ENCODE results near the gene SNTG2.
"Not testable (repeated sequence)": the region's sequence is repeated elsewhere in the genome, so short reads cannot be mapped to it uniquely, and the experiment has no call there.

The SNTG2 gene

DNA sequence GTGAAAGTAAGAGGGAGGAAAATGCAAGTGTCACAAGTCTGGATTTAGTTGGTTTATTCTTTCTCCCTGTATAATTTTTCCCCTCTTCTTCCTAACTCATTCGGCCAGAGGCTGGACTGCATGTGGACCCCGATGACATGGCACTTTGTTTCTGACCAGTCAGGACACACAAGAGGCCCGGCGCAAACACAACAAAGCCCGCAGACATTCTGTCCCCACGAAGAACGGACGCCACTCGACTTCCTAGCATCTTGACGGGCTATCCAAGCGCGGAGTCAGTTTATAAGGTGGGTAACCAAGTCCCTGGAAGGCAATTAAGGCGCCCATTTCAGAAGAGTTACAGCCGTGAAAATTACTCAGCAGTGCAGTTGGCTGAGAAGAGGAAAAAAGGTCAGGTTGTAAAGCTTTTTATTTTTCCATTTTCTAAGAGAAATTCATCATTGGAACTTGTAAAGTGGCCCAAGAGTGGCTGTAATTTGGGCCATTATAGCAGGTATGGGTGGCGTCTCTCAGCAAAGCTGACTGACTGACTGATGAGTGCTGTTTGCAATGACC is 462.6 kb downstream of the SNTG2 start, which contains the start of gene TPO:
Gene TPO (plus strand): TSS at position 308 of the 555 bp plus-strand sequence. CDS start 946 bp downstream, outside the sequence.
- ATAC-seq, result no peak
- TF ChIP-seq, protein P1, sequence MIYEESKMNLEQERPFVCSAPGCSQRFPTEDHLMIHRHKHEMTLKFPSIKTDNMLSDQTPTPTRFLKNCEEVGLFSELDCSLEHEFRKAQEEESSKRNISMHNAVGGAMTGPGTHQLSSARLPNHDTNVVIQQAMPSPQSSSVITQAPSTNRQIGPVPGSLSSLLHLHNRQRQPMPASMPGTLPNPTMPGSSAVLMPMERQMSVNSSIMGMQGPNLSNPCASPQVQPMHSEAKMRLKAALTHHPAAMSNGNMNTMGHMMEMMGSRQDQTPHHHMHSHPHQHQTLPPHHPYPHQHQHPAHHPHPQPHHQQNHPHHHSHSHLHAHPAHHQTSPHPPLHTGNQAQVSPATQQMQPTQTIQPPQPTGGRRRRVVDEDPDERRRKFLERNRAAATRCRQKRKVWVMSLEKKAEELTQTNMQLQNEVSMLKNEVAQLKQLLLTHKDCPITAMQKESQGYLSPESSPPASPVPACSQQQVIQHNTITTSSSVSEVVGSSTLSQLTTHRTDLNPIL (CRISPR knock-in tag; IDR thresholded peaks at IDR 0.05; ENCODE audit: low read depth), result no peak
- no peak for TF ChIP-seq ZNF70 (CRISPR knock-in tag; IDR thresholded peaks at IDR 0.05)
- TF ChIP-seq ESRRG (CRISPR knock-in tag; IDR thresholded peaks at IDR 0.05), result no peak
- no peak for TF ChIP-seq SNAI2 (CRISPR knock-in tag; IDR thresholded peaks at IDR 0.05)
- TF ChIP-seq RARB (CRISPR knock-in tag; IDR thresholded peaks at IDR 0.05), result no peak
- TF ChIP-seq ZFP3 (CRISPR knock-in tag; IDR thresholded peaks at IDR 0.05), result no peak
- TF ChIP-seq ZNF565 (CRISPR knock-in tag; conservative IDR thresholded peaks at IDR 0.05; ENCODE audit: low read depth), result no peak
- TF ChIP-seq ISL1 (CRISPR knock-in tag; IDR thresholded peaks at IDR 0.05), result no peak
- TF ChIP-seq, protein P2, sequence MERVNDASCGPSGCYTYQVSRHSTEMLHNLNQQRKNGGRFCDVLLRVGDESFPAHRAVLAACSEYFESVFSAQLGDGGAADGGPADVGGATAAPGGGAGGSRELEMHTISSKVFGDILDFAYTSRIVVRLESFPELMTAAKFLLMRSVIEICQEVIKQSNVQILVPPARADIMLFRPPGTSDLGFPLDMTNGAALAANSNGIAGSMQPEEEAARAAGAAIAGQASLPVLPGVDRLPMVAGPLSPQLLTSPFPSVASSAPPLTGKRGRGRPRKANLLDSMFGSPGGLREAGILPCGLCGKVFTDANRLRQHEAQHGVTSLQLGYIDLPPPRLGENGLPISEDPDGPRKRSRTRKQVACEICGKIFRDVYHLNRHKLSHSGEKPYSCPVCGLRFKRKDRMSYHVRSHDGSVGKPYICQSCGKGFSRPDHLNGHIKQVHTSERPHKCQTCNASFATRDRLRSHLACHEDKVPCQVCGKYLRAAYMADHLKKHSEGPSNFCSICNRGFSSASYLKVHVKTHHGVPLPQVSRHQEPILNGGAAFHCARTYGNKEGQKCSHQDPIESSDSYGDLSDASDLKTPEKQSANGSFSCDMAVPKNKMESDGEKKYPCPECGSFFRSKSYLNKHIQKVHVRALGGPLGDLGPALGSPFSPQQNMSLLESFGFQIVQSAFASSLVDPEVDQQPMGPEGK (CRISPR knock-in tag; IDR thresholded peaks at IDR 0.05; ENCODE audit: borderline replicate concordance), result no peak
- TF ChIP-seq, protein P3, sequence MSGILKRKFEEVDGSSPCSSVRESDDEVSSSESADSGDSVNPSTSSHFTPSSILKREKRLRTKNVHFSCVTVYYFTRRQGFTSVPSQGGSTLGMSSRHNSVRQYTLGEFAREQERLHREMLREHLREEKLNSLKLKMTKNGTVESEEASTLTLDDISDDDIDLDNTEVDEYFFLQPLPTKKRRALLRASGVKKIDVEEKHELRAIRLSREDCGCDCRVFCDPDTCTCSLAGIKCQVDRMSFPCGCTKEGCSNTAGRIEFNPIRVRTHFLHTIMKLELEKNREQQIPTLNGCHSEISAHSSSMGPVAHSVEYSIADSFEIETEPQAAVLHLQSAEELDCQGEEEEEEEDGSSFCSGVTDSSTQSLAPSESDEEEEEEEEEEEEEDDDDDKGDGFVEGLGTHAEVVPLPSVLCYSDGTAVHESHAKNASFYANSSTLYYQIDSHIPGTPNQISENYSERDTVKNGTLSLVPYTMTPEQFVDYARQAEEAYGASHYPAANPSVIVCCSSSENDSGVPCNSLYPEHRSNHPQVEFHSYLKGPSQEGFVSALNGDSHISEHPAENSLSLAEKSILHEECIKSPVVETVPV (CRISPR knock-in tag; IDR thresholded peaks at IDR 0.05), result no peak

DNA sequence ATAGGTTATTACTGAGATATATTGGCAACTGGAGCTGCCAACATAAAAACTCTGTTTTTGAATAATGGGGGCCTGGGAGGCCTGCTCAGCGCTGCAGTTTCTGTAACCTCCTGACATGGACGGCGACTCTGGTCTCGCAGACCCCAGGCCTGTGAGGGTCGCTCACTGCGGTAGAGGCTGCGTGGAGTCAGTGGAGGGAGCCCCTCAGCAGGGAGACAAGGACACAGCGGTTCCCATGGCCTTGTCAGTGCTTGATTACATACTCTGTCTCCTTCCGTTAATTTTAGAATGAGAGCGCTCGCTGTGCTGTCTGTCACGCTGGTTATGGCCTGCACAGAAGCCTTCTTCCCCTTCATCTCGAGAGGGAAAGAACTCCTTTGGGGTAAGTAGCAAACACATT is 463.5 kb downstream of the SNTG2 start:
- TF ChIP-seq TOX (CRISPR knock-in tag; IDR thresholded peaks at IDR 0.05; ENCODE audit: borderline replicate concordance) (no peak), SNAI2 (CRISPR knock-in tag; IDR thresholded peaks at IDR 0.05) (no peak), ZFP30 (CRISPR knock-in tag; IDR thresholded peaks at IDR 0.05) (no peak), ESRRG (CRISPR knock-in tag; IDR thresholded peaks at IDR 0.05) (no peak), CSDC2 (CRISPR knock-in tag; IDR thresholded peaks at IDR 0.05) (no peak), TCF4 (CRISPR knock-in tag; IDR thresholded peaks at IDR 0.05; ENCODE audit: borderline replicate concordance) (no peak)
- ATAC-seq, result no peak

DNA sequence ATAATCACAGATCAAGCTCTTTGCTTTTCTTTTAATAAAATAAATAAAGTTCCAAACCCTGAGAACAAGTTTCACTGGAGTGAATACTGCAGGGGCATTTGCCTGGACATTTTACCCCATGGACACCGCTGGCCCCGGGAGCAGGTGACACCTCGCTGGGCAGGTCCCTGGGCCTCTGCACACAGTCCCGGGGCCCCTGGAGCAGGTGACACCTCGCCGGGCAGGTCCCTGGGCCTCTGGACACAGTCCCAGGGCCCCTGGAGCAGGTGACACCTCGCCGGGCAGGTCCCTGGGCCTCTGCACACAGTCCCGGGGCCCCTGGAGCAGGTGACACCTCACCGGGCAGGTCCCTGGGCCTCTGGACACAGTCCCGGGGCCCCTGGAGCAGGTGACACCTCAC is 464.3 kb downstream of the SNTG2 start:
- ATAC-seq, result not testable (repeated sequence)

DNA sequence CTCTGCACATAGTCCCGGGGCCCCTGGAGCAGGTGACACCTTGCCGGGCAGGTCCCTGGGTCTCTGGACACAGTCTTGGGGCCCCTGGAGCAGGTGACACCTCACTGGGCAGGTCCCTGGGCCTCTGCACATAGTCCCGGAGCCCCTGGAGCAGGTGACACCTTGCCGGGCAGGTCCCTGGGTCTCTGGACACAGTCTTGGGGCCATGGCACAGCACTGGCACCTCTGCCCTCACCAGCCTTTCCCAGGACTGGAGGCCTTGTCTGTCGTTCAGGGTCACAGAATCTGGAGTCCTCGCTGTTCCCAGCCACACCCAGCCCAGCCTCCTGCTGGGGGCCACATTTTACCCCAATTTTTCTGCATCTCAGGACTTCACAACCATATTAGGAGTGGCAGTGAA is 464.9 kb downstream of the SNTG2 start:
- ATAC-seq, result no peak
- TF ChIP-seq ZFP3 (CRISPR knock-in tag; IDR thresholded peaks at IDR 0.05) (no peak), ESRRG (CRISPR knock-in tag; IDR thresholded peaks at IDR 0.05) (no peak), ZFP30 (CRISPR knock-in tag; IDR thresholded peaks at IDR 0.05) (no peak), CSDC2 (CRISPR knock-in tag; IDR thresholded peaks at IDR 0.05) (no peak)
- TF ChIP-seq, protein P4, sequence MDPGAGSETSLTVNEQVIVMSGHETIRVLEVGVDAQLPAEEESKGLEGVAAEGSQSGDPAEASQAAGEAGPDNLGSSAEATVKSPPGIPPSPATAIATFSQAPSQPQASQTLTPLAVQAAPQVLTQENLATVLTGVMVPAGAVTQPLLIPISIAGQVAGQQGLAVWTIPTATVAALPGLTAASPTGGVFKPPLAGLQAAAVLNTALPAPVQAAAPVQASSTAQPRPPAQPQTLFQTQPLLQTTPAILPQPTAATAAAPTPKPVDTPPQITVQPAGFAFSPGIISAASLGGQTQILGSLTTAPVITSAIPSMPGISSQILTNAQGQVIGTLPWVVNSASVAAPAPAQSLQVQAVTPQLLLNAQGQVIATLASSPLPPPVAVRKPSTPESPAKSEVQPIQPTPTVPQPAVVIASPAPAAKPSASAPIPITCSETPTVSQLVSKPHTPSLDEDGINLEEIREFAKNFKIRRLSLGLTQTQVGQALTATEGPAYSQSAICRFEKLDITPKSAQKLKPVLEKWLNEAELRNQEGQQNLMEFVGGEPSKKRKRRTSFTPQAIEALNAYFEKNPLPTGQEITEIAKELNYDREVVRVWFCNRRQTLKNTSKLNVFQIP (CRISPR knock-in tag; IDR thresholded peaks at IDR 0.05; ENCODE audit: borderline replicate concordance, low read depth), result no peak
